ENCODE data around the gene STUM.
"Not testable (repeated sequence)": the region's sequence is repeated elsewhere in the genome, so short reads cannot be mapped to it uniquely, and the experiment has no call there.

Gene STUM

GRCh38 chr1:226548256-226549093 lies at the start of gene STUM:
Gene STUM, plus strand, starts transcription at chr1:226548764. Its CDS starts 141 bp downstream, at chr1:226548905.
- no peak for DNase-seq

- DNase-seq, result not testable (repeated sequence)
These were observed 48.9 kb upstream of the STUM start for GRCh38 chr1:226499699-226500098.

GRCh38 chr1:226506021-226506420 lies 42.5 kb upstream of the STUM start:
- DNase-seq, result no peak

- no peak for DNase-seq
These were observed 41.6 kb upstream of the STUM start for GRCh38 chr1:226506921-226507320.

- no peak for DNase-seq
These were observed 38.1 kb upstream of the STUM start for GRCh38 chr1:226510453-226510852.

- no peak for DNase-seq
These were observed 37.3 kb upstream of the STUM start for GRCh38 chr1:226511296-226511695.

GRCh38 chr1:226512076-226512728 lies 36.4 kb upstream of the STUM start:
- DNase-seq, result no peak

- DNase-seq, result no peak
These were observed 30.2 kb upstream of the STUM start for GRCh38 chr1:226518375-226518774.

GRCh38 chr1:226519135-226519534 lies 29.4 kb upstream of the STUM start:
- no peak for DNase-seq

GRCh38 chr1:226519716-226520598 lies 28.6 kb upstream of the STUM start:
- DNase-seq, result no peak

GRCh38 chr1:226520640-226521355 lies 27.8 kb upstream of the STUM start:
- DNase-seq, result no peak

GRCh38 chr1:226523646-226524406 lies 24.7 kb upstream of the STUM start:
- DNase-seq, result no peak

- no peak for DNase-seq
These were observed 24.0 kb upstream of the STUM start for GRCh38 chr1:226524547-226524946.

GRCh38 chr1:226525750-226526149 lies 22.8 kb upstream of the STUM start:
- DNase-seq, result no peak

- no peak for DNase-seq
These were observed 21.6 kb upstream of the STUM start for GRCh38 chr1:226526801-226527595.

- no peak for DNase-seq
These were observed 18.7 kb upstream of the STUM start for GRCh38 chr1:226529891-226530290.

- DNase-seq, result no peak
These were observed 18.0 kb upstream of the STUM start for GRCh38 chr1:226530591-226530990.

- no peak for DNase-seq
These were observed 17.0 kb upstream of the STUM start for GRCh38 chr1:226531360-226532093.

- no peak for DNase-seq
These were observed 16.0 kb upstream of the STUM start for GRCh38 chr1:226532553-226532952.

- no peak for DNase-seq
These were observed 15.3 kb upstream of the STUM start for GRCh38 chr1:226533220-226533619.

Measured in KG1 (cell line).